ENCODE results near the gene SCAF1.

Gene SCAF1

DNA sequence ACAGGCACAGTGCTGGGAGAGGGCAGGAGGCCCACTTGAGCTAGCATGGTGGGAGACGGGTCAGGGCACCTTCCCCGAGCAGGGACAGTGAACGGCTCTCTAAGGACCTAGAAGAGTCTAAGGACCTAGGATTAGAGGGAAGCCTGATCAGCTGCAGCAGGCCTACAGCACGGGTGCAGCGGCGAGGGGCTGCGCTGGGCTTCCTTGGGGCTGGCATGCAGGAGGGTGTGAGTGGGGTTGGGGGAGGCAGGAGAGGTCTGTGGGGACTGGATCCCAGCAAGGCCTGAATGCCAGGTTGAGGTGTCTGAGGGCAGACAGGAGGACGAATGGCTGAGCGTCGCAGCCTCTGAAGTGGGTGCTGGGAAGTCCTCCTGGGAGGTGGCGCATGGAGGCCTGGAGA, 3.6 kb downstream of the SCAF1 start:
- DNase-seq: no peak

DNA sequence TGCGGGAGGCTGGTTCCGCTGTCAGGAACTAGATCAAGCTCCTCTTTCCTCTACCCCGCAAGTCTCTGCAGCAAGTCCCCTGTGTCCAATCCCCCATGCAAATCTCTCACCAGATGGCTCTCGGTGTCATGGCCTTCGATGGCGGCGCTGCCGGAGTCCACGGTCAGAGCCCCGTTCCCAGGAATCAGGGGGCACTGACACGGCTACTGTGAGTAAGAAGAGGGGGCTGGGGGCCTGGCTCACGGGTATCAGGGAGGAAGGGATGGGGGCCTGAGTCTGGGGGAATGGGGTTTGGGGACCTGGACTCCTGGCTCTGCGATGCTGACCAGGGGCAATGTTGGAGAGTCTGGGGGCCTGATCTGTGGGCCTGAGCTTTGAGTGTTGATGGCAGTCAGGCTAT, 4.0 kb downstream of the SCAF1 start:
- DNase-seq: no peak

DNA sequence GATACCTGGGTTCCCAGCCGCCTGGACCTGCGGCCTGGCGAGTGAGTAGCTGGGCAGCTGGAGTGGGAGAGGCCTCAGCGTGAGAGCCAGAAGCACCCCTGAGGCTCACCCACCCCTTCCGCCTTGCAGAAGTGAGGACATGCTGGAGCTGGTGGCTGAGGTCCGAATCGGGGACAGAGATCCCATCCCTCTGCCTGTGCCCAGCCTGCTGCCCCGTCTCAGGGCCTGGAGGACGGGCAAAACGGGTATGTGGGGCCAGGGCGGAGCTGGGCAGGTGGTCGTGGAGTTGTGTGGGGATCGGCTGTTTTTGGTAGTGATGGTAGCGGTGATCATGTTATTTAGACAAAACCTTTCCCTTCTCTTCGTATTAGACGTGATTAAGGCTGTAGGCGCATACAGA, 4.6 kb downstream of the SCAF1 start:
- DNase-seq: no peak

DNA sequence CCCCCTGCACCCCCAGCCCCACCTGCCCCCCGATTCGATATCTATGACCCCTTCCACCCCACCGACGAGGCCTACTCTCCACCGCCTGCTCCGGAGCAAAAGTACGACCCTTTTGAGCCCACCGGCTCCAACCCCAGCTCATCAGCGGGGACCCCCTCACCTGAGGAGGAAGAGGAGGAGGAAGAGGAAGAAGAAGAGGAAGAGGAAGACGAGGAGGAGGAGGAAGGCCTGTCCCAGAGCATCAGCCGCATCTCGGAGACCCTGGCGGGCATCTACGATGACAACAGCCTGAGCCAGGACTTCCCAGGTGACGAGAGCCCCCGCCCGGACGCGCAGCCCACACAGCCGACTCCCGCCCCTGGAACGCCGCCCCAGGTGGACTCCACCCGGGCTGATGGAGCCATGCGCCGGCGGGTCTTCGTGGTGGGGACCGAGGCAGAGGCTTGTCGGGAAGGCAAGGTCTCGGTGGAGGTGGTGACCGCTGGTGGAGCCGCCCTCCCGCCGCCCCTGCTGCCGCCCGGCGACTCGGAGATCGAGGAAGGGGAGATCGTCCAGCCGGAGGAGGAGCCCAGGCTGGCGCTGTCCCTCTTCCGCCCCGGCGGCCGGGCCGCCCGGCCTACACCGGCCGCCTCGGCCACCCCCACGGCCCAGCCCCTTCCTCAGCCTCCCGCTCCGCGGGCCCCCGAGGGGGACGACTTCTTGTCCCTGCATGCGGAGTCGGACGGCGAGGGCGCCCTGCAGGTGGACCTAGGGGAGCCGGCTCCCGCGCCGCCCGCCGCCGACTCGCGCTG, 9.2 kb downstream of the SCAF1 start:
- DNase-seq: no peak

DNA sequence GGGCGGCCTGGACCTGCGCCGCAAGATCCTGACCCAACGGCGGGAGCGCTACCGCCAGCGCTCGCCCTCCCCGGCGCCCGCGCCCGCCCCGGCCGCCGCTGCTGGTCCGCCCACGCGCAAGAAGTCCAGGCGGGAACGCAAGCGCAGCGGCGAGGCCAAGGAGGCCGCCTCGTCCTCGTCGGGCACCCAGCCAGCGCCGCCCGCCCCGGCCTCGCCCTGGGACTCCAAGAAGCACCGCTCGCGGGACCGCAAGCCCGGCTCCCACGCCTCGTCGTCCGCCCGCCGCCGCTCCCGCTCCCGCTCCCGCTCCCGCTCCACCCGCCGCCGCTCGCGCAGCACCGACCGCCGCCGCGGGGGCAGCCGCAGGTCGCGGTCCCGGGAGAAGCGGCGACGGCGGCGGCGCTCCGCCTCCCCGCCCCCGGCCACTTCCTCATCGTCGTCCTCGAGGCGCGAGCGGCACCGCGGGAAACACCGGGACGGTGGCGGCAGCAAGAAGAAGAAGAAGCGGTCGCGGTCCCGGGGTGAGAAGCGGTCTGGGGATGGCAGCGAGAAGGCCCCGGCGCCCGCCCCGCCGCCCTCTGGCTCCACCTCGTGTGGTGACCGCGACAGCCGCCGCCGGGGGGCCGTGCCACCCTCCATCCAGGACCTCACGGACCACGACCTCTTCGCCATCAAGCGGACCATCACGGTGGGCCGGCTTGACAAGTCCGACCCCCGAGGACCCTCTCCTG, 10.0 kb downstream of the SCAF1 start:
- DNase-seq: no peak

DNA sequence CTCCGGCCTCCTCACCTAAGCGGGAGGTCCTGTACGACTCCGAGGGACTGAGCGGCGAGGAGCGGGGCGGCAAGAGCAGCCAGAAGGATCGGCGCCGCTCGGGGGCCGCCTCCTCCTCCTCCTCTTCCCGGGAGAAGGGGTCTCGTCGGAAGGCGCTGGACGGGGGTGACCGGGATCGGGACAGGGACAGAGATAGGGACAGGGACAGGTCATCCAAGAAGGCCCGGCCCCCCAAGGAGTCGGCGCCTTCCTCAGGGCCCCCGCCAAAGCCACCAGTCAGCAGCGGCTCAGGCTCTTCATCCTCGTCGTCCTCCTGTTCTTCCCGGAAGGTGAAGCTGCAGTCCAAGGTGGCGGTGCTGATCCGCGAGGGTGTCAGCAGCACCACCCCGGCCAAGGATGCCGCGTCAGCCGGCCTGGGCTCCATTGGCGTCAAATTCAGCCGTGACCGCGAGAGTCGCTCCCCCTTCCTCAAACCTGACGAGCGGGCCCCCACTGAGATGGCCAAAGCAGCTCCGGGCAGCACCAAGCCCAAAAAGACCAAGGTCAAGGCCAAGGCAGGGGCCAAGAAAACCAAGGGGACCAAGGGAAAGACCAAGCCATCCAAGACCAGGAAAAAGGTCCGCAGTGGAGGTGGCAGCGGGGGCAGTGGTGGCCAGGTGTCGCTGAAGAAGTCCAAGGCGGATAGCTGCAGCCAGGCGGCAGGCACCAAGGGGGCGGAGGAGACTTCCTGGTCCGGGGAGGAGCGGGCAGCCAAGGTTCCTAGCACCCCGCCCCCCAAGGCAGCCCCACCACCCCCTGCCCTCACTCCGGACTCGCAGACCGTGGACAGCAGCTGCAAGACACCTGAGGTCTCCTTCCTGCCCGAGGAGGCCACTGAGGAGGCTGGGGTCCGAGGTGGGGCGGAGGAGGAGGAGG, 10.8 kb downstream of the SCAF1 start:
- DNase-seq: no peak

DNA sequence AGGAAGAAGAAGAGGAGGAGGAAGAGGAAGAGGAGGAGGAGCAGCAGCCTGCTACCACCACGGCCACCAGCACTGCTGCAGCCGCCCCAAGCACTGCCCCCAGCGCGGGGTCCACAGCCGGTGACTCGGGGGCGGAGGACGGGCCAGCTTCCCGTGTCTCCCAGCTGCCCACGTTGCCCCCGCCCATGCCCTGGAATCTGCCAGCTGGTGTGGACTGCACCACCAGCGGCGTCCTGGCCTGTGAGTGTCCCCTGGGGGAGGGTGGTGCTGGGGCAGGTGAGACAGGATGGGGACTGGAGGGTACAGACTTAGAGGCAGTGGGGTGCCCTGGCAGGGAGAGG, 11.4 kb downstream of the SCAF1 start:
- DNase-seq: no peak

DNA sequence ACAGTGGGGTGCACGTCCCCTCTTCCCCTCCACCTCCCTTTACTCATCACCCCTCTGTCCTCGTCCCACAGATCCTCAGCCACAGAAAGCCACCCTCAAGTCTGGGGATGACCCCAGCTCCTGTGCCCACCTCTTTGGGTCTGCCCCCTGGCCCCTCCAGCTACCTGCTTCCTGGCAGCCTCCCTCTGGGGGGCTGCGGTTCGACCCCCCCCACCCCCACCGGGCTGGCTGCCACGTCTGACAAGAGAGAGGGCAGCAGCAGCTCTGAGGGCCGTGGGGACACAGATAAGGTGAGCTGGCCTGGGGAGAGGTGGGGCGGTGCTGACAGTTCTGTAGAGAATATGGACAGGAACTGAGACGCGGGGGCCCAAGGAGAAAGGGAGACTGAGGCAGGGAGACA, 12.6 kb downstream of the SCAF1 start:
- DNase-seq: no peak

DNA sequence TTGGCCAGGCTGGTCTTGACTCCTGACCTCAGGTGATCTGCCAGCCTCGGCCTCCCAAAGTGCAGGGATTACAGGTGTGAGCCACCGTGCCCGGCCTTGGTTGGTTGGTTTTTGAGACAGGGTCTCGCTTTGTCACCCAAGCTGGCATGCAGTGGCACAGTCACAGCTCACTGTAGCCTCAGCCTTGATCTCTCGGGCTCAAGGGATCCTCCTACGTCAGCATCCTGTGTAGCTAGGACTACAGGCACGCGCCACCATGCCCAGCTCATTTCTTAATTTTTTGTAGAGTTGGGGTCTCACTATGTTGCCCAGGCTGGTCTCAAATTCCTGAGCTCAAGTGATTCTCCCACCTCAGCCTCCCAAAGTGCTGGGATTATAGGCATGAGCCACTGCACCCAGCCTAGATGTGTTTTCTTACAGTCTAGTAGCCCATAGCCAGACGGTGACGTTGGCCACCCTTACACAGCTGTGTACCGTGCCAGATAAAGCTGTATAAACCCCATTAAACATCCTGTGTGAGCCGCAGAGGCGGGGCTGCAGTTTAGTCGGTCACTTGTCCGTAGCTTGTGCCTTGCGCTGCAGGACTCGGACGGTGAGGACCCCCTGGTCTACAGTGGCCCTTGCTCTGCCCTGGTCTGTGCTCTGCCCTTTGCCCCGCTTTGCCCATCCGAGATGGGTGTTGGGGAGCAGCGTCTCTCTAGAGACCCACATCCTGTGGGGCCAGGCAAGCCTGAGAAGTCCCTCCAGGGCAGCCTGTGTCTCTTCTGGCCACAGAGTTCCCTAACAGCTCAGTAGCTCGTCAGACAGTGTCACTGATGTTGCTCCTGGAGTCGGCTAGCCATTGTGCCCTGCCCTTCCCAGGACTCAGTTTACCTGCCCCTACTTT, 13.8 kb downstream of the SCAF1 start:
- no peak for DNase-seq

DNA sequence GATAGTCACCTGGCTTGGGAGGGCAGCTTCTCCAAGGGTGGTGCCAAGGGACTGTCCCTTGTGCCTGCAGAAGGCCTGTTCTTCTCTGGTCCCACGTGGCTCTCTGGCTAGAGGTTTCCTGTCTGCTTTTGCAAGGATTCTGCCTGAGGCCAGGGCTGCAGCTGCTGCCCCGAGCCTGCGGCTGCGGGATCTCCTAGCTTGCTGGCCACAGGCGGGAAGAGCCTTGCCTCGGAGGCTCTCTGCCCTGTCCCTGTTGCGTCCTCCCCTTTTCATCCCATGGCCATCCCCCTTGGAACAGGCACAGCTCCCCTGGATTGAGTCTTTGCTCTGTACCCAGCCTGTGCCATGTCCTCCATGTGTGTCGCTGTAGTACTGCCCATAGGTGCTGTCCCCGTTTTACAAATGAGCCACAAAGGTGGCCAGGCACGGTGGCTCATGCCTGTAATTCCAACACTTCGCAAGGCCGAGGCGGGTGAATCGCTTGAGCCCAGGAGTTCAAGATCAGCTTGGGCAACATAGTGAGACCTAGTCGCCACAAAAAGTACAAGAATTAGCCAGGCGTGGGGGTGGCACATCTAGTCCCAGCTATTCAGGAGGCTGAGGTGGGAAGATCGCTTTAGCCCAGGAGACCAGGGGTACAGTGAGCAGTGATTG, 14.6 kb downstream of the SCAF1 start:
- DNase-seq: no peak

DNA sequence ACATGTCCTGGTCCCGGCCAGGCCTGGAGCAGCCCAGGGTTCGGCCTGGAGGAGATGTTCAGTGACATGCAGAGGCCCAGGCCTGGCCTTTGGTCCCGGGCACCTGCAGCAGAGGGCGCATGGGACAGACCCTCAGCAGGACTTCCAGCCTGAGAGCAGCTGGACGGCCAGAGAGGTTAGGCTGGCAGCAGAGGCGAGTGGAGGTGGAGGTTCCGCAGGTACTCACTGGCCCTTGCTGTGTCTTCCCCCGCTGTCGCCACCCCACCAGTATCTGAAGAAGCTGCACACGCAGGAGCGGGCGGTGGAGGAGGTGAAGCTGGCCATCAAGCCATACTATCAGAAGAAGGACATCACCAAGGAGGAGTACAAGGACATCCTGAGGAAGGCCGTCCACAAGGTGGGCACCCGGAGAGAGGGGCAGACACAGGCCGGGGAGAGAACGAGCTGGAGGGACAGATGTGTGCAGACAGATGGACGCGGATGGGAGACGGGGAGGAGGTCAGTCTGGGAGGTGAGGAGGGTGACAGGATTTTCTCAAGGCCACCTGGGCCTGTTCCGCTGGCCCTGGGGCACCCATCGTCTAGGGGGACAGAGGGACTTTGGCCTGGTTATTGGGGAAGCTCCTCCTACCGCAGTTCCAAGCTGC, 15.6 kb downstream of the SCAF1 start:
- DNase-seq: no peak

DNA sequence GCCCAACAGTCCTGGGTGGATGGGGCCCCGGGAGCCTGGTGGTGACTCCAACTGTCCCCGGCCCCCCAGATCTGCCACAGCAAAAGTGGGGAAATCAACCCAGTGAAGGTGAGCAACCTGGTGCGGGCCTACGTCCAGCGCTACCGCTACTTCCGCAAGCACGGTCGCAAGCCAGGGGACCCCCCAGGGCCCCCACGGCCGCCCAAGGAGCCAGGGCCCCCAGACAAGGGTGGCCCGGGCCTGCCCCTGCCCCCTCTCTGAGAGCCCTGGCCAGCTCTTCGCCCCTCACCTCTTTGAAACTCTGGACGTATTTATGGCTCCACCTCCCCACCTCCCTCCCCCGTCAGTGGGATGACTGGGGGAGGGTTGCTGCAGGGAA, 16.1 kb downstream of the SCAF1 start:
- DNase-seq: no peak

DNA sequence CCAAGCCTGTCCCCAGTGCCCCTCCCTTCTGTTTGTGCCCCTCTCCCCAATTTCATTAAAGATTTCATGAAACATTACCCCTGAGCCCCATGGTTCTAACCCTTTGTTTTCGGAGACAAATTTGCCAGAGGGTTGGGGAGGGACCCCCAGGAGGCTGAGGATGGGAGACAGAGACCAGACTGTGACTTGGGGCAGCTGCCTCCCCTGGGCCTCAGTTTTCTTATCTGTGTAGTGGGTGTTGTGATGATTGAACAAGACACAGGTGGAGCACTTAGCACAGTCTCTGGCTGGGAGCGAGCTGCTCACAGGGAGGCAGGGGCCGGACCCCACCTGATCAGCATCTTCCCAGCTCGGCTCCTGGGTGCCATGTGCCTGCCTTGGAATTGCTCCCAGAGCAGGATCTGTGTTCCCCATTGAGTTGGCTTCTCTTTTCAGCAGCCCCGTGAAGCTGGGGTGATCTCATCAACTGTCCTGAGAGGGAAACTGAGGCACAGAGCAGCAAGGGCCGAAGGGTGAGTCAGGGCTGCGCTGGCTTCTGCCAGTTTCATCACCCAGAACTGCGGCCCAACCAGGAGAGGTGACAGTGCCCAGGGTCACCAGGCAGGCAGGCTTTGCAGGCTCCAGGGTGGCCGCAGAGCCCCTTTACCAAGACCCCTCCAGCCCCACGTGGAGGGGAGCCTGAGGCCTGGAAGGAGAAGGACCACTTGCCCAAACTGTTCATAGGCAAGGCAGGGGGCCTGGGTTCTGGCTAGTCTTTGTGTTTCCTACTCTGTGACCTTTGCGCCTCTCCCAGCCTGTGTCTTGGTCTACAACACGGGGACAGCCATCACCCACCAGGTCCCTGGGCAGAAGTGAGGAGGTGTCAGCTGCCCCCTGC, 16.8 kb downstream of the SCAF1 start:
- no peak for DNase-seq

DNA sequence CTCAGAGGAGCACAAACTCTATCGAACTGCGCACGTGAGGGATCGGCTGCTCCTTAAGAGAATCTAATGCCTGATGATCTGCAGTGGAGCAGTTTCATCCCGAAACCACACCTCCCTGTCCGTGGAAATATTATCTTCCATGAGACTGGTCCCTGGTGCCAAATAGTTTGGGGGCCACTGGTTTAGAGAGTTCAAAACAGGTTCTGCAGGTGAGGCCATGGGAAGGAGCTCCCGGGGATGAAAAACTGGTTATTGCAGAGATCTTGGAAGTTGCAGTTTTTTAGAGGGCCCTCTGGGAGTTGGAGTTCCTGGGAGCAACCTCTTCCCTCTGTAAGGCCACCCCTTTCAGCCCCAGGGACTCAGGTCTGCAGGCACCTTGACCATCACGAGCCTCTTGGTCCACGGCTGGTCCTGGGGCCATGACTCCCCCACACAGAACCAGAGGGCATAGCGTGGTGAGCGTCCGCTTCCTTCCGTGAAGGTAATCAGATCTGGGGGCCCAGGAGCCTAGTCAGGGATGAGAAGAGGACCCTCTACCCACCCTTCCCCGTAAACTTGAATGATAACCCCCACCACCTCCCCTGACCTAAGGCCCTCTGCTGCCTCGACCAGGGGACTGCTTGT, 18.4 kb downstream of the SCAF1 start:
- no peak for DNase-seq

DNA sequence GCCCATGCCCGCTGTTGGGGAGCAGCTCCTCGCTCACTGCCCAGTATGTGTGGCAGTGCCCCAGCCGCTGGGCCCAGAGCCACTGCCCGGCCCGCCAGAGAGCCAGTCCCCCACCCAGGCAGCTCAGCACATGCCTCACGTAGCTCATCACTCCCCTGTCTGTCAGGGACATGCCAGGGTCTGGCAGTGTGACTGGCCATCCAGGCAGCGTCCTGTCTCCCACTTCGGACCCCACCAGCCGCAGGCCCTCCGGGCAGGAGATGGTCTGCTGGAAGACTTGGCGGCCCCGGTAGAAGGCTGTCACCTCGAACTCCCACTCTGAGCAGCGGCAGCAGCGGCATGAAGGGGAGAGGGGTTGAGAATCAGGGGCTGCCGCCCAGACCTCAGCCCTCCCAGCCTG, 20.0 kb downstream of the SCAF1 start:
- no peak for DNase-seq

DNA sequence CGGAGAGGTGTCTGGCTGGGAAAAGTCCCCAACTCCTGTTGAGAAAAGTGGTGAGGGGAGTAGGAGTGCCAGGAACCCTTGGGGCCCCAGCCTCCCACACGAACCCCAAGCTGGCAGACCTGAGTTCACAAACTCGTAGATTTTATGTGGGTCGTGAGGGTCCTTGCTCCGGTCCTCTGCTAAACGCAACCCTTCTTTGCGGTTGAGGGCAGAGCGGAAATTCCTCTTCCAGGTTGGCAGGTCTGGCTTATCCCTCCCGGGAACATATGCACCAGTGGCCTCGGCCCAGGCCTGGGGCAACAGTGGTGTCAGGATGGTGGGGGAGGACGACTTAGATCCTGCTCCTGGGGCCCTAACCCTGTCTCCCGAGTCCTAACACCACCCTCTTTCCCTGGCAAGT, 21.2 kb downstream of the SCAF1 start:
- DNase-seq: no peak

DNA sequence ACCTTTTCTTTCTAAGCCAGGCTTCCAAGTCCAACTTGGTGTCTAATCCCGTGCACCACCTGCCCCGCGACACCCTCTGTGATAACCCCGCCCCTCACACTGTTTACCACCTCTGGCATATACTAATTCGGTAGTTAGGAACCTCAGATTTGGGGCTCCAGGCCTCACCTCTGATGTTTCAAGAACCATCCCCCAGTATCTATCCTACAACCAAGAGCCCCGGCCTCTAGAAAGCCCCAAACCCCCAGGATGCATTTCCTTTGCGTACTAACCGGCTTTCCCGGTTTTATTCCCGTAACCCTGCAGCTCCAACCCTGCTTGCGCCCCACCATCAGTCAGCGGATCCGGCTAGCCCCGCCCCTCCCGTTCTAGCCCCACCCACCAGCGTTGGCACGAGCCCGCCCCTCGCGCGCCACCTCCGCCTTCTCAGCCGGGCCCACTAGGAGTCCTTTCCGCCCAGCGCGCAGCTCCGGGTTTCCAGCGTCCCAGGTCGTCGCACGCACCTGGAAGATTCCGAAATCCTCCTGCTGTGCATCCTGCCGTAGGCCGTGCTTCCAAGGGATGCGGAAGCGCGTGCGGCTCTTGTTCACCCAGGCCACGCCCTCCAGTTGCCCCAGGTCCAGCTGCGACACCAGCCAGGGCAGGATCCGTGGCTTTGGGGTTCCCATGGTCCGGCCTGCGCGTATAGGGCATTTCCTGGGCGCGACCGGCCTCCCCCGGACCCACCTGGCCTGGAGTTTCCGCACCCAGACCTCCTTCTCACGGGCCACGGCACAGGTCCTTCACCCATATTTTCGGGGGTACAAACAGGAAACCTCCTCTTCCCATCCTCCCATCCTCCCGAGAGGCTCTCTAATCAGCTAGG, 22.4 kb downstream of the SCAF1 start:
- peak; percentile 40 for DNase-seq

DNA sequence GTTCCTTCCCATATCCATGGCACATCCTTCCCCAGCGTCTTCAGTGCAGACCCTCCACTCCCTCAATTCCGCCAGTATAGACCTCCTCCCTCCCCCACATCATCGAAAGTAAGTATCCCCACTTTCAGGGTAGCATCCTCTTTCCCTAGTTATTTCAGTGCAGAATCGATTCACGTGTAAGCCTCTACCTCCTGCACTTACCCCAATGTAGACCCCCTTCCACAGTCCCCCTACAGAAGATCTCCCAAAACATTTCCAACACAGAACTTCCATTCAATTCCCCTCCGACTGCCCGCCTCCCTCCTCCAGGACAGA, 23.0 kb downstream of the SCAF1 start:
- no peak for DNase-seq
